ENCODE results near the gene HBS1L.
A peak's percentile ranks its signal among the peaks of the same experiment; 100 is the strongest.

HBS1L gene

DNA sequence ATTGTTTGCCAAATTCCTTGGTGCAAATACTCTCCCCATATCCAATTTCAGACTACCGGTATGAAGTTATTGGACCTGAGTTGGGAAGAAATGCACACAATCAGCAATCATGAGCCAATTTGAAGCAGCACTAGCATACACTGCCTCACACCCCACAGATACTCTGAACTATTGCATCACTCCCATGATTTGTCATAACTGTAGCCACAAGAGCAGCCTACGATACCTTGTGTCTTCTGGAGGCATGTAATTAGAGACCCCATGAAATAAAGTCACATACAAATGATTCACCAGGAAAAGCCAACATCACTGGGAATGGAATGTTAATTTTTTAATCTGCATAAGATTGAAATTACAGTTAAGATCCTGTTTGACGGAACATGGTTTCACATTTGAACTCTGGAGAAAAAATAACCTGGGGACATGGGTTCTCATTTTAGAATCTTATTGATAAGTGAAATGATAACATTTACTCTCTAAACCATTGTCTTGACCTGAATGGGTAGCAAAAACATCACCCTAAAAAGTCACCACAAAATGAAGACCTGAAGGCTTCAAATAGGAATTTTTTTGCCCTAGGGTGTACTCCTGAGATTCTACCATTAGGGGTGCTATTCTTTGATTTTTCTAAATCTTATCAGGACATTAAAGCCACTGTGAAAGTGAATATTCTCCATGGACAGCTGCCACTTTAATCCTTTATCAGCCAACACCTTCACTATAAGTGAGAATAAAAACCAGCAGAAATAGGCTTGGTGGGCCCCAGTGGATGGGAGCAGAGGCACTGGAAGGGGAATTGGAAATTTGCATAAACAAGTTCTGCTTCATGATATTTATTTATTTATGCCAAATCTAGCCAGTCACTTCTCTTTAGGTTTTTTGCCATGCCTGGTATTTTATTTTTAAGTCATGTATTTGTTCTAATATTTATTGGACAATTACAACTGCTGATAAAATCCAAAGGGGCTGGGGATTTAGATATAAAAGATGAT lies 34.5 kb upstream of the HBS1L start:
- TF ChIP-seq, protein P1, sequence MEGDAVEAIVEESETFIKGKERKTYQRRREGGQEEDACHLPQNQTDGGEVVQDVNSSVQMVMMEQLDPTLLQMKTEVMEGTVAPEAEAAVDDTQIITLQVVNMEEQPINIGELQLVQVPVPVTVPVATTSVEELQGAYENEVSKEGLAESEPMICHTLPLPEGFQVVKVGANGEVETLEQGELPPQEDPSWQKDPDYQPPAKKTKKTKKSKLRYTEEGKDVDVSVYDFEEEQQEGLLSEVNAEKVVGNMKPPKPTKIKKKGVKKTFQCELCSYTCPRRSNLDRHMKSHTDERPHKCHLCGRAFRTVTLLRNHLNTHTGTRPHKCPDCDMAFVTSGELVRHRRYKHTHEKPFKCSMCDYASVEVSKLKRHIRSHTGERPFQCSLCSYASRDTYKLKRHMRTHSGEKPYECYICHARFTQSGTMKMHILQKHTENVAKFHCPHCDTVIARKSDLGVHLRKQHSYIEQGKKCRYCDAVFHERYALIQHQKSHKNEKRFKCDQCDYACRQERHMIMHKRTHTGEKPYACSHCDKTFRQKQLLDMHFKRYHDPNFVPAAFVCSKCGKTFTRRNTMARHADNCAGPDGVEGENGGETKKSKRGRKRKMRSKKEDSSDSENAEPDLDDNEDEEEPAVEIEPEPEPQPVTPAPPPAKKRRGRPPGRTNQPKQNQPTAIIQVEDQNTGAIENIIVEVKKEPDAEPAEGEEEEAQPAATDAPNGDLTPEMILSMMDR (IDR thresholded peaks at IDR 0.05; ENCODE audit: insufficient read depth, low read length, poor library complexity, severe bottlenecking) = peak; percentile 41
- DNase-seq (ENCODE audit: extremely low read depth, insufficient read length) = peak; percentile 56
- H3K36me3 ChIP-seq (ENCODE audit: control insufficient read depth, insufficient read depth, low read length) = no peaks in the 10 kb centered on the region
- no peak overlapping the region for H3K4me3 ChIP-seq (replicated peaks; ENCODE audit: low read depth, low read length)
- no peaks in the 10 kb centered on the region for H3K27me3 ChIP-seq (replicated peaks; ENCODE audit: control insufficient read depth, insufficient read depth, low read length)

DNA sequence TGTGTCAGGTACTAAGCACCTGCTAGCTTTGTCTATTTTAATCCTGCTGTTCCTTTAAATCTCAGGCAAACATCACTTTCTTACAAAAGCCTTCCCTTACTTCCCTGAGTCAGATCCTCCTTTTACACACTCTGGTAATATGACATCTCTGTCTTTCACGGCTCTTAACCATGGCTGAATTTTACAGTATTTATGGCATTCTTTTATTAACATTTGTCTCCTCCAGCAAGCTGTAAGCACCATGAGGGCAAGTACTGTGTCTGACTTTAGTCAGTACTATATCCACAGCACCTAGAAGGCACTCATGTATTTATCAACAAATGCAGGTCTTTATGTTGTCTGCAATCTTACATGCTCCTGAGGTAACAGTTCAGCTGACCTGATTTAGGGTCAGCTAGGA lies 33.7 kb upstream of the HBS1L start:
- DNase-seq (ENCODE audit: extremely low read depth, insufficient read length) = no peak
- H3K4me3 ChIP-seq (replicated peaks; ENCODE audit: low read depth, low read length) = no peak overlapping the region
- H3K27me3 ChIP-seq (replicated peaks; ENCODE audit: control insufficient read depth, insufficient read depth, low read length) = no peaks in the 10 kb centered on the region
- TF ChIP-seq, protein P1 (IDR thresholded peaks at IDR 0.05; ENCODE audit: insufficient read depth, low read length, poor library complexity, severe bottlenecking) = no peak
- H3K36me3 ChIP-seq (ENCODE audit: control insufficient read depth, insufficient read depth, low read length) = no peaks in the 10 kb centered on the region

DNA sequence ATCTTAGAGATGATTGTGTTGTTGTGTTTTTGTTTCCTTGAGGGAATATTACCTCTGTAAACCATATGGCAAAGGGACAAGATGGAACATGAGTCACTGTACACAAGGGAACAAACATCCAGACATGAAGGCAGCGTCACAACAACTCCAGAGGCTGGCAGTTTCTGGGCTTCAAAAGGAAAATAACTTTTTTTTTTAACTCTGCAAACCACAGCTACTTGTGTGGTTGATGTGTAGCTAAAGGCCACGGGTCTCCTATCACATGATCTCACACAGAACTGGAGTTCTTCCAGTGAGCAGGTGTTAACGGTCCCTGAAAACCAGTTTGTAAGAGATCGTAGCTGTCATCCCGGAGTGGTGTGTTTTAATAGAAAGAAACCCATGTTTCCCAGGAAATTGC lies 33.2 kb upstream of the HBS1L start:
- Histone ChIP-seq H3K36me3 (ENCODE audit: control insufficient read depth, insufficient read depth, low read length) (no peaks in the 10 kb centered on the region), H3K4me3 (replicated peaks; ENCODE audit: low read depth, low read length) (no peak overlapping the region), H3K27me3 (replicated peaks; ENCODE audit: control insufficient read depth, insufficient read depth, low read length) (no peaks in the 10 kb centered on the region)
- DNase-seq (ENCODE audit: extremely low read depth, insufficient read length) = no peak
- TF ChIP-seq, protein P1 (IDR thresholded peaks at IDR 0.05; ENCODE audit: insufficient read depth, low read length, poor library complexity, severe bottlenecking) = no peak

DNA sequence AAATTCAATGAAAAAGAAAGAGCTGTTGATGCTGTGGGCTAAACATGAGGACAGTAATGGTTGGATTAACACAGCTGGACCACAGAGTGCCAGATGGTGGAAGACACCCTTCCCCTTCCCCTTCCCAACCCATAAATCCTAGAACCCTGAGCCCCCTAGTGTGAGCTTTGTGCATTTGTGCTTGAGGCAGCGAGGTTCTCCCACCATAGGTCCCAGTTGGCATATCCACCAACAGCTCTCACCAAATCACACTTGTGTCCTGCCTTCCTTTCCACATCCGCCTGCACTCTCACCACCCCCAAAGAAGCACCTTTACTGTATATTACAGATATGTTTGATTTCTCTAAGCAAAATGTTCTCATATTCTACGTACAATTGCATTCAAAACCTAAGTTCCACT lies 32.8 kb upstream of the HBS1L start:
- no peak for DNase-seq (ENCODE audit: extremely low read depth, insufficient read length)
- TF ChIP-seq, protein P1 (IDR thresholded peaks at IDR 0.05; ENCODE audit: insufficient read depth, low read length, poor library complexity, severe bottlenecking) = peak; percentile 24
- no peaks in the 10 kb centered on the region for H3K36me3 ChIP-seq (ENCODE audit: control insufficient read depth, insufficient read depth, low read length)
- H3K27me3 ChIP-seq (replicated peaks; ENCODE audit: control insufficient read depth, insufficient read depth, low read length) = no peaks in the 10 kb centered on the region
- no peak overlapping the region for H3K4me3 ChIP-seq (replicated peaks; ENCODE audit: low read depth, low read length)

DNA sequence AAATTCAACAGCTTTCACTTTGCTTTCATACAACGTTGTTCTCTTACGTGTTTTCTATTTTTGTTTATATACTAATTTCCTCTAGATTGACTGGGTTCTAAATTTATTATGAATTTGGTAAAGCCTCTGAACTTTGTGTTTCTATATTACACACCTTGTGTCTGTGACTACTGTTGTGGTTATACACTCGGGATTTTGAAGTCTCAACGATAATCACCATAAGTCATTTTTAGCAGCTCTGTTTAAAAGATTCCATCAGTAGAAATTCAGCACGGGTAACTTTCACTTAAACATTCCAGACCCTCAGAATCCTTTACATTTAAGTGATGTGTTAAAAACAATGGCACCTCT lies 31.8 kb upstream of the HBS1L start:
- Histone ChIP-seq H3K27me3 (replicated peaks; ENCODE audit: control insufficient read depth, insufficient read depth, low read length) (no peaks in the 10 kb centered on the region), H3K36me3 (ENCODE audit: control insufficient read depth, insufficient read depth, low read length) (no peaks in the 10 kb centered on the region), H3K4me3 (replicated peaks; ENCODE audit: low read depth, low read length) (peak overlapping the region; percentile 39)
- TF ChIP-seq, protein P1 (IDR thresholded peaks at IDR 0.05; ENCODE audit: insufficient read depth, low read length, poor library complexity, severe bottlenecking) = no peak
- peak; percentile 32 for DNase-seq (ENCODE audit: extremely low read depth, insufficient read length)

All from GM06990 (cell line).